ENCODE data around the gene TRAK1.

The TRAK1 gene

GRCh38 chr3:42165211-42165610, 74.1 kb downstream of the TRAK1 start:
- no peak overlapping the region for H3K4me3 Mint-ChIP-seq
- peaks cover 30% of the 10 kb centered on the region for H3K4me1 Mint-ChIP-seq
- H3K27ac Mint-ChIP-seq = no peak overlapping the region
- DNase-seq (no peak), ATAC-seq (no peak)
- H3K9me3 Mint-ChIP-seq = no peaks in the 10 kb centered on the region
- no peaks in the 10 kb centered on the region for H3K27me3 Mint-ChIP-seq

DNA sequence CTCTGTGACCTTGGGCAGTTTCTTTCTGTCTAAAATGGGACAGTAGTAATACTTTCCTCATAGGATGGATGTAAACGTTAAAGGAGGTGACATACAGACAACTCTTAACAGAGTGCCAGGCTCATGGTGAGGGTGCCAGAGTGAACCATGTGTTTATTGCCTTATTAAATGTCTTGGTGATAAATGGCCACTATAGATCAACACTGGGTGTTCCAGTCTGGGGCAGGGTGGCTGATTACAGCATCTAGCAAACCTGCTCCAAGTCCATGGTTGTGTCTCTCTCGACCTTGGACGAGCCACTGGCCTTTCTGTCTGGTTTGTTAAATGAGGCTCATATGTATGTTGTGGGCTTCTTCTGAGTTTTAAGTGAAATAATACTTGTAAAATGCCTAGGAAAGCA, 75.1 kb downstream of the TRAK1 start:
- DNase-seq (no peak), ATAC-seq (no peak)
- no peaks in the 10 kb centered on the region for H3K9me3 Mint-ChIP-seq
- H3K27me3 Mint-ChIP-seq = no peaks in the 10 kb centered on the region
- H3K27ac Mint-ChIP-seq = no peak overlapping the region
- peaks cover 29% of the 10 kb centered on the region for H3K4me1 Mint-ChIP-seq
- no peak overlapping the region for H3K4me3 Mint-ChIP-seq

- H3K27ac Mint-ChIP-seq = peak overlapping the region in 1 of 2 donors; percentile 22
- no peak overlapping the region for H3K4me3 Mint-ChIP-seq
- no peak for DNase-seq
- H3K4me1 Mint-ChIP-seq = peaks cover 35% of the 10 kb centered on the region
- no peaks in the 10 kb centered on the region for H3K9me3 Mint-ChIP-seq
- no peak for ATAC-seq
- H3K27me3 Mint-ChIP-seq = no peaks in the 10 kb centered on the region
Measured at GRCh38 chr3:42166662-42167300, 75.6 kb downstream of the TRAK1 start.

DNA sequence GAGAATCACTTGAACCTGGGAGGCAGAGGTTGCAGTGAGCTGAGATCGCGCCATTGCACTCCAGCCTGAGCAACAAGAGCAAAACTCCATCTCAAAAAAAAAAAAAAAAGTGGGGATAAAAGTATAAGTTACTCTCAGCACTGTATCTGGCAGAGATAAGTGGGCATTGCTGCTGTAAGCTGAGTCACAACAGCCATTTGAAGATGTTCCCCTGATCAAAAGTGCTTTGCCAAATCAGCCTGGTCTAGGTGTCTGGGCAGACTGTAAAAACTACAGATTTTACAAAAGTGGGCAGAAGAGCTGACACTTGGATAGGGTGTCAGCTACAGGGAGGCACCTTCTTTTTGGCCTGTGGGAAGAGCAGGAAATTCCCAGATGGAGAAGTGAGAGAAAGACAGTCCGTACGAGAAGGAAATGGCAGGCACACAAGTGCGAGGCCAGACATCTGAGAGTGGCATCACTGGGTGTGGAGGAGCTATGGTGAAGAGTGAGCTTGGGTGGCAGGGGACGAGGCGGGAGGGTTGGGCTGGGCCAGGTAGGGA, 78.5 kb downstream of the TRAK1 start:
- Mint-ChIP-seq H3K9me3 (no peaks in the 10 kb centered on the region), H3K27me3 (no peaks in the 10 kb centered on the region), H3K4me3 (no peak overlapping the region), H3K27ac (peak overlapping the region; percentile 6 to 90), H3K4me1 (peaks cover 39% of the 10 kb centered on the region)
- no peak for ATAC-seq
- no peak for DNase-seq

DNA sequence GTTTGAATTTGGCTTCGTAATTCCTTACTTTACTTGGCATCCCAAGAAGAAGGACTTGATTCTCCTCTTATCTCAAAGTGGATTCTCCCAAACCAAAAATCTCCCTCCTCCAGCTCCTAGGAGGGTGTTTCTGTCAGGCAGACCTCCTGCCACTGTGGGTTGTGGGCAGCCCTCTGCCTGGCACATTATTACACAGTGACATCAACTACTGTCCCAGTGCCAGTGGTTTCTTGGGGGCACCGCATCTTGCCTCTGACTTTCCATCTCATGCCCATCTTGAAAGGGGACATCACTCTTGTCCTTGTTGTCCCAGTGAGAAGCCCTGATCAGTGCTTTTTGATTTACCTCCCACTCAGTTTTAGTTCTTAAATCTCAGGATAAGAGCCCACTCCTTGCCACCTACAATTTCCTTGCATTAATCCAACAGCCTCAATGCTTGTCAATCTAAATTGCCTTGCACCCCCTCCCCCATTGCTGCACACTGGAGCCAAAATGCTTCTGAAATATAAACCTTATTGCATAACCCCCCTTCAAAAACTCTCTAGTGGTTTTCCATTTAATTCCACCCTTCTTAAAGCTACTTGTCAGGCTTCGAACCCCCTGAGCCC, 81.0 kb downstream of the TRAK1 start:
- ATAC-seq (no peak), DNase-seq (no peak)
- H3K27me3 Mint-ChIP-seq = no peaks in the 10 kb centered on the region
- peak overlapping the region in 1 of 2 donors; percentile 91 for H3K27ac Mint-ChIP-seq
- H3K4me3 Mint-ChIP-seq = no peak overlapping the region
- peaks cover 39% of the 10 kb centered on the region for H3K4me1 Mint-ChIP-seq
- no peaks in the 10 kb centered on the region for H3K9me3 Mint-ChIP-seq

GRCh38 chr3:42173307-42173706, 82.2 kb downstream of the TRAK1 start:
- H3K4me1 Mint-ChIP-seq = peaks cover 39% of the 10 kb centered on the region
- peak; percentile 9 for ATAC-seq
- peak overlapping the region; percentile 10 to 88 for H3K27ac Mint-ChIP-seq
- peak overlapping the region in 1 of 2 donors; percentile 4 for H3K4me3 Mint-ChIP-seq
- no peaks in the 10 kb centered on the region for H3K27me3 Mint-ChIP-seq
- no peaks in the 10 kb centered on the region for H3K9me3 Mint-ChIP-seq
- DNase-seq = no peak

- Mint-ChIP-seq H3K9me3 (no peaks in the 10 kb centered on the region), H3K27me3 (no peaks in the 10 kb centered on the region), H3K4me1 (peaks cover 41% of the 10 kb centered on the region), H3K27ac (peak overlapping the region in 1 of 2 donors; percentile 24), H3K4me3 (no peak overlapping the region)
- no peak for ATAC-seq
- DNase-seq = no peak
Measured at GRCh38 chr3:42174679-42175385, 83.7 kb downstream of the TRAK1 start.

DNA sequence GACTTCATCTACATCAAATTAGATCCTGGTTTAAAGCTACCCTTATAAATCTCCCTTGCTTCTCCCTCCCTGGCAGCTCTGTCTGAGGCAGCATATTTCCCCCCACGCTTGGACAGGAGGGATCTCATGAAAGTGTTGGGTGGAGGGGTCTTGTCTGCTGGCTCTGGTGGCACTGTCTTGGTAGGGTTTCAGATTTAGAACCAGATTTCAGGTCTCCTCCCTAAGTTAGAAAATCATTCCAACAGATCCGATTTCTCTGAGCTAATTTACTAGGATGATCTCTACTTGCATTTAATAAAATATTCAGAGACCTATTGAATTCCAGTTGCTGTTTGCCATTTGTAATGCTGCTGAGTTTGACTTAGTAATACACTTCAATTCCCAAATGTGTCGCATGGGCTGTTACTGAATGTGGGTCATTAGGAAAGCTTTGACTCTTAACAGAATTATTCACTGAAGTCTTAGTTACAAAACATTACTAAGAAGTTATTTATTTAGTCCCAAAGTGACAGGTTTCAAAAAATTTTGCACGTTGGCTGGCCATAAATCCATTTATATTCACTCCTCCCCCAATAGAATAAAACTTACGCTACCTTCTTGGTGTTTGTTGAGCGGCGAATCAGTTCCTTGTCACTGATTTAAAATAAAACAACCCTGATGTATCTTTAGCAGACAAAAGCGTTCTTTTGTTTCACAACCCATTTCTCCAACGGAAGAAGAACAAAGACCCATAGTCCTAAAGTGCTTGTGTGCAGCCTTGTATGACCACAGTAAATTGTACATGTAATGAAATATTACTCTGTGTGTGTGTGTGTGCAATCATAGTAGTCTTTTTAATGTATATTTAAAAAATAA, 84.5 kb downstream of the TRAK1 start:
- no peaks in the 10 kb centered on the region for H3K27me3 Mint-ChIP-seq

GRCh38 chr3:42176242-42177034, 85.3 kb downstream of the TRAK1 start:
- Mint-ChIP-seq H3K4me3 (no peak overlapping the region), H3K9me3 (no peaks in the 10 kb centered on the region), H3K27ac (no peak overlapping the region), H3K27me3 (no peaks in the 10 kb centered on the region), H3K4me1 (peaks cover 35% of the 10 kb centered on the region)
- DNase-seq (no peak), ATAC-seq (no peak)

More for the DNA sequence above, 84.5 kb downstream of the TRAK1 start:
- no peaks in the 10 kb centered on the region for H3K9me3 Mint-ChIP-seq
- peaks cover 41% of the 10 kb centered on the region for H3K4me1 Mint-ChIP-seq
- DNase-seq (no peak), ATAC-seq (no peak)
- H3K4me3 Mint-ChIP-seq = no peak overlapping the region
- H3K27ac Mint-ChIP-seq = peak overlapping the region in 1 of 2 donors; percentile 15

DNA sequence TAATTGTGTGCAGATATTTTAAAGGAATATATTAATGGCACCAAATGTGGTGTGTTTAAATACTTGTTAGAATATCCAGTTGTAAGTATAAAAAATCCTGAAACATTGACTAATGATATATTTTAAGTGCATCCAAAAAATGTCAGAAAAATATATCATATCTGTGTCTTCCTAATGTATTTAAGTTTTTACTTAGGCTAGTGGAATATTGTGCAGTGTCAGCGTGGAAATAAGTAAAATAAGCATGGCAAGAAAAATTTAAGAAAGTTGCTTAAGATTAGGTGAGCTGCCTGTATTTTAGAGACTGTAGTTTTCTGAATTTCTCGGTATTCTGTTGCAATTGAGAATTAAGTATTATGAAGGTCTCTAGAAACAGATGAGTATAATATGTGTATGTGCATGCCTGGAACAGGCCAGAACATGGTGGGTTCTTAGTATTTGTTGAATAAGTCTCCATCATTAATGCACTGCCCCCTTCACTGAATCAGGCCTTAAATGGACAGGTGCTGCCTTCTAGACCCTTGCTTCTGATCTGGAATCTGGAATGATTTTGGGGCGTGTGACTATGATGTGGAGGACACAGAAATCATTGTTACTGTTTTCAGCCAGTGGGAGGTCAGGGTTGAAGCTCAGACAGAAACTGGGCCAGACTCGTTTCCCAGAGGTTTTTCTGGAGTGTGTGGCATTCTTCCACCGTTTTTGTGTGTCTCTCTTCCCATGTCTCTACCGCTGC, 86.1 kb downstream of the TRAK1 start:
- Mint-ChIP-seq H3K4me3 (no peak overlapping the region), H3K9me3 (no peaks in the 10 kb centered on the region), H3K27me3 (no peaks in the 10 kb centered on the region), H3K4me1 (peaks cover 27% of the 10 kb centered on the region), H3K27ac (no peak overlapping the region)
- no peak for ATAC-seq
- DNase-seq = no peak

GRCh38 chr3:42177801-42178150, 86.6 kb downstream of the TRAK1 start:
- H3K4me3 Mint-ChIP-seq = no peak overlapping the region
- no peak overlapping the region for H3K27ac Mint-ChIP-seq
- no peaks in the 10 kb centered on the region for H3K27me3 Mint-ChIP-seq
- H3K4me1 Mint-ChIP-seq = peaks cover 21% of the 10 kb centered on the region
- DNase-seq (no peak), ATAC-seq (no peak)
- H3K9me3 Mint-ChIP-seq = no peaks in the 10 kb centered on the region

GRCh38 chr3:42179110-42179725, 88.1 kb downstream of the TRAK1 start:
- H3K4me1 Mint-ChIP-seq = peaks cover 11% of the 10 kb centered on the region
- no peak for ATAC-seq
- no peak overlapping the region for H3K4me3 Mint-ChIP-seq
- H3K27ac Mint-ChIP-seq = no peak overlapping the region
- no peaks in the 10 kb centered on the region for H3K9me3 Mint-ChIP-seq
- no peak for DNase-seq
- H3K27me3 Mint-ChIP-seq = no peaks in the 10 kb centered on the region

- Mint-ChIP-seq H3K27ac (no peak overlapping the region), H3K4me1 (peaks cover 11% of the 10 kb centered on the region), H3K9me3 (no peaks in the 10 kb centered on the region), H3K4me3 (no peak overlapping the region), H3K27me3 (no peaks in the 10 kb centered on the region)
- DNase-seq (no peak), ATAC-seq (no peak)
Measured at GRCh38 chr3:42180901-42181300, 89.7 kb downstream of the TRAK1 start.

DNA sequence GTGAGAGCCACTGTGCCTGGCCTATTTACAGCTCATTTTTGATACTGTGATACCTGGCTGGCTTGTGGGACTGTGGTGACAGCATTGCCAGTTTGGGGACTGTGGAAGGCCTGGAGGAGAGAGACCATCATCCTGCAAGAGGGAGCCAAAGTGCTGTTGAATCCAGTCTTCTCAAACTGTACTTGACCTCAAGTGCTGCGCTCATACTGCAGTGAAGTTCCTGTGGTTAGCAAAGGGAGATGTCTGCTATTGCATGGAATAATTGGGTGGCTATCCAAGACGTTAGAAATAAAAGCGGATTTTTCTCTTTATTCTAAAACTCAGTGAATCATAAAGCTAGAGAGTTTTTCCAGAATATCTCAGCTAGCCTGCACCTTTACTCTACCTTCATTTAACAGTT, 91.4 kb downstream of the TRAK1 start:
- H3K9me3 Mint-ChIP-seq = no peaks in the 10 kb centered on the region
- ATAC-seq (no peak), DNase-seq (no peak)
- no peak overlapping the region for H3K27ac Mint-ChIP-seq
- H3K4me1 Mint-ChIP-seq = peaks cover 11% of the 10 kb centered on the region
- no peaks in the 10 kb centered on the region for H3K27me3 Mint-ChIP-seq
- H3K4me3 Mint-ChIP-seq = no peak overlapping the region

Data from stimulated activated naive CD8-positive, alpha-beta T cell treated with anti-CD3 and anti-CD28 coated beads, Interleukin-15, amount 100 ng/mL, for 72 hours (primary cell).